A673 (cell line): Measurements from ENCODE around the gene SIK3. TPM values are rescaled to one million over a fixed set of nuclear protein-coding genes. Genes with fewer than 3 reads are reported as not detected.

Experiments
- BruUV-seq: library from RNA; stranded (reverse); fragments of 400-500 nt; replicated peaks from 2 replicates; lab custom pipeline; 2021; lab: Mats Ljungman, UMichigan
- CTCF ChIA-PET: fragments of 300-600 bp; sonication (Branson Sonifier 250); formaldehyde crosslinking; loops from one replicate; lab custom pipeline; 2022; ENCODE audit warnings: antibody characterized with exemption; lab: Charles Lee
- POLR2A ChIA-PET: fragments of 300-600 bp; sonication (Branson Sonifier 250); formaldehyde crosslinking; loops from one replicate; lab custom pipeline; 2022; ENCODE audit warnings: antibody characterized with exemption; ENCODE audit not compliant: low non-redundant PET; lab: Charles Lee
- DNase-seq: peaks from one replicate; pipeline ENCODE4 v3.0.0-alpha.2; 2015; ENCODE audit warnings: low spot score
- H3K27ac ChIP-seq: fragments of 200-600 bp; sonication (generic); 2 replicates; pipeline ENCODE4 v1.5.1; 2016; ENCODE audit warnings: mixed run types, low read depth, mild to moderate bottlenecking, mixed read lengths, antibody characterized with exemption, low read length; ENCODE audit not compliant: poor library complexity, severe bottlenecking
- H3K27me3 ChIP-seq: fragments of 200-600 bp; sonication (generic); replicated peaks from 2 replicates; pipeline ENCODE4 v1.6.1; 2017; ENCODE audit warnings: mixed run types, low read depth, mild to moderate bottlenecking, mixed read lengths, antibody characterized with exemption, low read length; ENCODE audit not compliant: insufficient read depth, poor library complexity
- H3K36me3 ChIP-seq: fragments of 200-600 bp; sonication (generic); 2 replicates; pipeline ENCODE4 v1.6.1; 2016; ENCODE audit warnings: mixed run types, mild to moderate bottlenecking, mixed read lengths, antibody characterized with exemption, low read length; ENCODE audit not compliant: insufficient read depth, poor library complexity, severe bottlenecking
- H3K4me1 ChIP-seq: fragments of 200-600 bp; sonication (generic); 2 replicates; pipeline ENCODE4 v1.6.1; 2017; ENCODE audit warnings: mixed run types, mild to moderate bottlenecking, mixed read lengths, antibody characterized with exemption, low read length; ENCODE audit not compliant: insufficient read depth, poor library complexity, severe bottlenecking
- H3K4me3 ChIP-seq: fragments of 200-600 bp; sonication (generic); 2 replicates; pipeline ENCODE4 v1.5.1; 2016; ENCODE audit warnings: low read depth, mixed run types, mild to moderate bottlenecking, mixed read lengths, low read length; ENCODE audit not compliant: poor library complexity, severe bottlenecking
- H3K9me3 ChIP-seq: fragments of 200-600 bp; sonication (generic); 2 replicates; pipeline ENCODE4 v1.6.1; 2016; ENCODE audit warnings: mixed run types, low read depth, mild to moderate bottlenecking, mixed read lengths, antibody characterized with exemption, low read length; ENCODE audit not compliant: poor library complexity, severe bottlenecking
- CTCF ChIP-seq: fragments of 300-800, 200-600 bp; sonication (generic); conservative IDR thresholded peaks from 2 replicates; pipeline ENCODE4 v1.5.1; 2017; ENCODE audit warnings: low read depth, mild to moderate bottlenecking, antibody characterized with exemption, low read length, moderate library complexity, mixed read lengths
- EZH2 ChIP-seq: fragments of 200-600 bp; sonication (generic); IDR thresholded peaks from 2 replicates; pipeline ENCODE4 v1.6.1; 2017; ENCODE audit warnings: borderline replicate concordance, low read depth, mild to moderate bottlenecking, mixed read lengths, antibody characterized with exemption, low read length; ENCODE audit not compliant: poor library complexity, severe bottlenecking
- intact Hi-C: fragments of 100-400 bp; cut with micrococcal nuclease; formaldehyde crosslinking; loops from one replicate; pipeline ENCODE4 v1.10.0; 2022; ENCODE audit not compliant: unreplicated experiment
- total RNA-seq: library from RNA; stranded (reverse); gene quantifications from 2 replicates; pipeline ENCODE4 v1.2.3, GENCODE V29; 2021

SIK3 gene
- total RNA-seq, 1 experiment from 2014 or later: 81.7 TPM

GRCh38 chr11:116896211-116896610 lies 202.0 kb downstream of the SIK3 start:
- DNase-seq: no peak
- TF ChIP-seq CTCF (no peak), EZH2 (no peak)
- CTCF ChIA-PET: no interaction called here
- H3K36me3 ChIP-seq: peaks cover 39% of the 10 kb centered on the region
- H3K27me3 ChIP-seq: no peaks in the 10 kb centered on the region
- intact Hi-C loops: no loop called here
- no TSS peak for BruUV-seq
- H3K9me3 ChIP-seq: peaks cover 7% of the 10 kb centered on the region
- H3K4me1 ChIP-seq: no peaks in the 10 kb centered on the region
- H3K27ac ChIP-seq: no peak overlapping the region
- H3K4me3 ChIP-seq: no peak overlapping the region
- POLR2A ChIA-PET: no interaction called here

- ChIA-PET CTCF (no interaction called here), POLR2A (no interaction called here)
- intact Hi-C loops: no loop called here
- Histone ChIP-seq H3K4me1 (no peaks in the 10 kb centered on the region), H3K9me3 (peaks cover 7% of the 10 kb centered on the region), H3K27me3 (no peaks in the 10 kb centered on the region), H3K36me3 (peaks cover 39% of the 10 kb centered on the region), H3K27ac (no peak overlapping the region), H3K4me3 (no peak overlapping the region)
- no peak for TF ChIP-seq EZH2
- peak; percentile 40; the same call in 1 of the 2 replicates for TF ChIP-seq CTCF
- DNase-seq: no peak
- BruUV-seq: no TSS peak
Observed at GRCh38 chr11:116895048-116895757, 203.0 kb downstream of the SIK3 start.

- Histone ChIP-seq H3K4me1 (no peaks in the 10 kb centered on the region), H3K27me3 (no peaks in the 10 kb centered on the region), H3K27ac (no peak overlapping the region), H3K36me3 (peaks cover 34% of the 10 kb centered on the region), H3K9me3 (no peaks in the 10 kb centered on the region), H3K4me3 (no peak overlapping the region)
- POLR2A ChIA-PET: no interaction called here
- CTCF ChIA-PET: no interaction called here
- no peak for DNase-seq
- intact Hi-C loops: no loop called here
- no peak for TF ChIP-seq EZH2
- no peak for TF ChIP-seq CTCF
- BruUV-seq: no TSS peak
Observed at GRCh38 chr11:116893906-116894305, 204.3 kb downstream of the SIK3 start.
